DOHH2 (cell line): ENCODE results near the gene SCN11A.

ENCODE experiments used
- CTCF ChIP-seq: fragments of 200-600 bp; sonication (generic); IDR thresholded peaks from one replicate; pipeline ENCODE4 v1.5.1; 2014; ENCODE audit warnings: antibody characterized with exemption, mild to moderate bottlenecking, low read depth, low read length; ENCODE audit not compliant: poor library complexity, severe bottlenecking
- EZH2phosphoT487 ChIP-seq: fragments of 200-600 bp; sonication (generic); IDR thresholded peaks from 2 replicates; pipeline ENCODE4 v1.6.1; 2017; ENCODE audit warnings: borderline replicate concordance, mild to moderate bottlenecking, antibody characterized with exemption, low read length, moderate library complexity, mixed read lengths

DNA sequence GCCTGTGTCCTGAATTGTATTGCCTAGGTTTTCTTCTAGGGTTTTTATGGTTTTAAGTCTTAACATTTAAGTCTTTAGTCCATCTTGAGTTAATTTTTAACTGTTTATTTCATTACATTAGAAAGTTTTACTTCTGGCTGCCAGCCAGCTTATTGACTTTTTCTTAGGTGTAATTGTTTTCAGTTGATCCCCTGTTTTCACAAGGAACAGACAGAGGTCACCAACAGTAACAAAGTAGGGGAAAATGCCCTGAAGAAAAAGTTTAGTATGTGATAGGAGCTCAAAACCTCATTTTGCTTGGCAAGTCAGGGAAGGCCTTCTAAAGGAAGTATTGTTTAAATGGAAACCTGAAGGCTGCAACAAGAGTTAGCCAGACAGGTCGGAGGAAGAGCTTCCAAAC, 10.4 kb upstream of the SCN11A start:
- no peak for TF ChIP-seq CTCF
- TF ChIP-seq EZH2phosphoT487 = no peak
